MCF 10A (cell line): ENCODE results near the gene PABPC1L. TPM values are rescaled to one million over a fixed set of nuclear protein-coding genes. Genes with fewer than 3 reads are reported as not detected.

Experiments used
- BruUV-seq: library from RNA; stranded (reverse); fragments of 400-500 nt; replicated peaks from 2 replicates; lab custom pipeline; 2021; lab: Mats Ljungman, UMichigan
- CTCF ChIA-PET: fragments of 300-600 bp; sonication (Branson Sonifier 250); formaldehyde crosslinking; extraction: SDS; loops from one replicate; lab custom pipeline; 2021; ENCODE audit warnings: antibody characterized with exemption, inconsistent platforms; lab: Yijun Ruan, JAX
- POLR2A ChIA-PET: fragments of 300-600, 350-650 bp; sonication (Branson Sonifier 250); formaldehyde crosslinking; extraction: SDS; loops from one replicate; lab custom pipeline; 2020; ENCODE audit warnings: antibody characterized with exemption, inconsistent platforms; lab: Yijun Ruan, JAX
- DNase-seq: peaks from one replicate; pipeline ENCODE4 v3.0.0-alpha.2; 2018; ENCODE audit not compliant: unreplicated experiment
- H3K27ac Mint-ChIP-seq: one replicate; pipeline ENCODE4 v1.8.0; 2022; ENCODE audit warnings: mild to moderate bottlenecking, low read depth, mixed read lengths; ENCODE audit not compliant: unreplicated experiment
- H3K27me3 Mint-ChIP-seq: one replicate; pipeline ENCODE4 v1.8.0; 2022; ENCODE audit warnings: mixed read lengths; ENCODE audit not compliant: insufficient read depth, unreplicated experiment
- H3K36me3 Mint-ChIP-seq: one replicate; pipeline ENCODE4 v1.8.0; 2022; ENCODE audit warnings: mild to moderate bottlenecking, moderate library complexity, mixed read lengths; ENCODE audit not compliant: insufficient read depth, unreplicated experiment
- H3K4me1 Mint-ChIP-seq: one replicate; pipeline ENCODE4 v1.8.0; 2022; ENCODE audit warnings: mixed read lengths; ENCODE audit not compliant: insufficient read depth, unreplicated experiment
- H3K4me3 Mint-ChIP-seq: one replicate; pipeline ENCODE4 v1.8.0; 2022; ENCODE audit warnings: mild to moderate bottlenecking, moderate library complexity, mixed read lengths; ENCODE audit not compliant: unreplicated experiment
- H3K9me3 Mint-ChIP-seq: one replicate; pipeline ENCODE4 v1.8.0; 2022; ENCODE audit warnings: mixed read lengths; ENCODE audit not compliant: unreplicated experiment
- intact Hi-C: fragments of 100-400 bp; cut with micrococcal nuclease; formaldehyde crosslinking; loops from 2 replicates; pipeline ENCODE4 v1.14.1; 2022
- total RNA-seq: library from RNA; stranded (reverse); gene quantifications from 2 replicates; pipeline ENCODE4 v1.2.3, GENCODE V29; 2022
- TF ChIP-seq, protein P1 (sequence below): fragments of 200-600 bp; IDR thresholded peaks from one replicate; pipeline ENCODE4 v1.8.0; 2022; ENCODE audit warnings: antibody characterized with exemption, mild to moderate bottlenecking; ENCODE audit not compliant: unreplicated experiment

Gene PABPC1L
- total RNA-seq, 1 experiment from 2014 or later: 150 TPM

DNA sequence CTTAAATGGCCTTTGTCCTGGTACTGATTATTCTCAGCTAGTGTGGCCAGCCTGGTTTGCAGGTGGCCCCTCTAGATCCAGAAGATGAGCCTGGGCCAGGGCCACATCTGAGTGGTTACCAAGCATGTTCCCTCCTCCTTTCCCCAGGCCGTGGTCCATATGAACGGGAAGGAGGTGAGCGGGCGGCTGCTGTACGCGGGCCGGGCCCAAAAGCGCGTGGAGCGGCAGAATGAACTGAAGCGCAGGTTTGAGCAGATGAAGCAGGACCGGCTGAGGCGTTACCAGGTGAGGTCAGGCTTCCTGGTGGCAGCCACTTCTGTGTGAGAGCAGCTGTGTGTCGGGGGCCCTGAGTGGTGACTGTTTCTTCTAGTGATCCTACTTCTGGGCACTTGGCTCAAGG lies 11.6 kb downstream of the PABPC1L start:
- Mint-ChIP-seq H3K27ac (no peak overlapping the region), H3K9me3 (no peaks in the 10 kb centered on the region), H3K4me3 (no peak overlapping the region), H3K36me3 (peaks cover 12% of the 10 kb centered on the region), H3K27me3 (no peaks in the 10 kb centered on the region), H3K4me1 (no peaks in the 10 kb centered on the region)
- ChIA-PET CTCF (no interaction called here), POLR2A (interaction anchor here (1.2 kb wide), 1 partner anchor 8 kb away, joined by 3 read pairs; no protein-coding TSS in a partner anchor)
- TF ChIP-seq, protein P1, sequence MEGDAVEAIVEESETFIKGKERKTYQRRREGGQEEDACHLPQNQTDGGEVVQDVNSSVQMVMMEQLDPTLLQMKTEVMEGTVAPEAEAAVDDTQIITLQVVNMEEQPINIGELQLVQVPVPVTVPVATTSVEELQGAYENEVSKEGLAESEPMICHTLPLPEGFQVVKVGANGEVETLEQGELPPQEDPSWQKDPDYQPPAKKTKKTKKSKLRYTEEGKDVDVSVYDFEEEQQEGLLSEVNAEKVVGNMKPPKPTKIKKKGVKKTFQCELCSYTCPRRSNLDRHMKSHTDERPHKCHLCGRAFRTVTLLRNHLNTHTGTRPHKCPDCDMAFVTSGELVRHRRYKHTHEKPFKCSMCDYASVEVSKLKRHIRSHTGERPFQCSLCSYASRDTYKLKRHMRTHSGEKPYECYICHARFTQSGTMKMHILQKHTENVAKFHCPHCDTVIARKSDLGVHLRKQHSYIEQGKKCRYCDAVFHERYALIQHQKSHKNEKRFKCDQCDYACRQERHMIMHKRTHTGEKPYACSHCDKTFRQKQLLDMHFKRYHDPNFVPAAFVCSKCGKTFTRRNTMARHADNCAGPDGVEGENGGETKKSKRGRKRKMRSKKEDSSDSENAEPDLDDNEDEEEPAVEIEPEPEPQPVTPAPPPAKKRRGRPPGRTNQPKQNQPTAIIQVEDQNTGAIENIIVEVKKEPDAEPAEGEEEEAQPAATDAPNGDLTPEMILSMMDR: no peak
- intact Hi-C loops: no loop called here
- no TSS peak for BruUV-seq
- DNase-seq: no peak

DNA sequence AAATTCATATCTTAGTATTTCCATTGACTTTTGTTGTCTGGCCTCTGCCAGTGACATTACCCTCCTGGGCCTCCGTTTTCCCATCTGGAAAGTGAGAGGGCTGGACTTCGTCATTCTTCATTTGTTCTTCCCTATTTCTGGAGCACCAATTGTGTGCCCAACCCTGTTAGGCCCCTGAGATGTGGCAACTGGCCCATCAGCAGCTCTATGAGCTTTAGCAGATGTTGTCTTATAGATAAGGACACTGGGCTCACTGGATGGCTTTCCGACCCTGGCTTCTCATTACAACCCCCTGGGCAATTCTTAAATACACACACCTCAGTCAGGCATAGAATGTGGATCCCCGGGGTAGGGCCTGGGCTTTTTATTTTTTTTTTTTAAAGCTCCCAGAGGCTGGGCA lies 14.7 kb downstream of the PABPC1L start:
- intact Hi-C loops: no loop called here
- ChIA-PET CTCF (interaction anchor here (0.6 to 1.4 kb wide), 4 partner anchors 7 to 435 kb away, joined by 3 to 5 read pairs (median 4); no protein-coding TSS in a partner anchor), POLR2A (interaction anchor here (0.8 kb wide), 1 partner anchor 25 kb away, joined by 3 read pairs; no protein-coding TSS in a partner anchor)
- no peak for DNase-seq
- H3K9me3 Mint-ChIP-seq: no peaks in the 10 kb centered on the region
- no TSS peak for BruUV-seq
- peaks cover 20% of the 10 kb centered on the region for H3K36me3 Mint-ChIP-seq
- H3K27ac Mint-ChIP-seq: no peak overlapping the region
- TF ChIP-seq, protein P1: no peak
- no peak overlapping the region for H3K4me3 Mint-ChIP-seq
- H3K4me1 Mint-ChIP-seq: no peaks in the 10 kb centered on the region
- H3K27me3 Mint-ChIP-seq: no peaks in the 10 kb centered on the region

DNA sequence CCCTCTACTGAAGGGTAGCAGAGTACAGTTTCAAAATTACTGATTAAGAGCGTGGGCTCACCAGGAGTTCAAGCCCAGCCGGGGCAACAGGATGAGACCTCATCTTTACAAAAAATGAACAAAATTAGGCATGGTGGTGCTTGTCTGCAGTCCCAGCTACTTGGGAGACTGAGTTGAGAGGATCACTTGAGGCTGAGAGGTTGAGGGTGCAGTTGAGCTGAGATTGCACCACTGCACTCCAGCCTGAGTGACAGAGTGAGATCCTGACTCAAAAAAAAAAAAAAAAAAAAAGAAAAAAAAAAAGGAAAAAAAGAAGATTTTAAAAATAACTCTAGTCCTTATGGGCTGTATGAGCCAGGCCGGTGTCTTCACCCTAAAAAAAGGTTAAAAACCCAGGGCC lies 18.7 kb downstream of the PABPC1L start:
- TF ChIP-seq, protein P1: no peak
- H3K27me3 Mint-ChIP-seq: no peaks in the 10 kb centered on the region
- no peaks in the 10 kb centered on the region for H3K9me3 Mint-ChIP-seq
- DNase-seq: no peak
- ChIA-PET CTCF (interaction anchor here (0.6 kb wide), 1 partner anchor 1557 kb away, joined by 3 read pairs; no protein-coding TSS in a partner anchor), POLR2A (interaction anchor here (0.6 to 0.9 kb wide), 4 partner anchors 10 to 168 kb away, joined by 3 to 4 read pairs (median 3); partner anchors contain the start of gene YWHAB)
- peaks cover 26% of the 10 kb centered on the region for H3K36me3 Mint-ChIP-seq
- intact Hi-C loops: no loop called here
- BruUV-seq: no TSS peak
- no peak overlapping the region for H3K4me3 Mint-ChIP-seq
- H3K27ac Mint-ChIP-seq: no peak overlapping the region
- no peaks in the 10 kb centered on the region for H3K4me1 Mint-ChIP-seq

DNA sequence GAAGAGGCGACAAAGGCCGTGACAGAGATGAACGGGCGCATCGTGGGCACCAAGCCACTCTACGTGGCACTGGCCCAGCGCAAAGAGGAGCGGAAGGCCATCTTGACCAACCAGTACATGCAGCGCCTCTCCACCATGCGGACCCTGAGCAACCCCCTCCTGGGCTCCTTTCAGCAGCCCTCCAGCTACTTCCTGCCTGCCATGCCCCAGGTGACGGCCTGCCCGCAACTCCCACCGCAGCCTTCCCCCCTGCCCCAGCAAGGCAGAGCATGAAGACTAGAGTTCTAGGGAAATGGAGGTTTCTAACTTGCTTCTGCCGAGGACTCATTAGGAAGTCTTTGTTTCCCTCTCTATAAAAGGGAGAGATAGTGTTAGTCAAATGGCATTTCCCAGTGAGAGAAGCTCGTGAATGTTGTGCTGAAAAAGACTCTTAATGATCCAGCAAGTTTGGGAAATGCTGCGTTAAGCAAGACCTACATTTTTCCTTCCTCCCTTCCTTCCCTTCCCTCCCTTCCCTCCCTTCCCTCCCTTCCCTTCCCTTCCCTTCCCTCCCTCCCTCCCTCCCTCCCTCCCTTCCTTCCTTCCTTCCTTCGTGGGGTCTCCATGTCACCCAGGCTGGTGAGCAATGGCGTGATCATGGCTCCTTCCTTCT lies 20.8 kb downstream of the PABPC1L start:
- POLR2A ChIA-PET: no interaction called here
- H3K4me3 Mint-ChIP-seq: no peak overlapping the region

More for the DNA sequence above, 20.8 kb downstream of the PABPC1L start:
- Mint-ChIP-seq H3K9me3 (no peaks in the 10 kb centered on the region), H3K27ac (no peak overlapping the region), H3K27me3 (no peaks in the 10 kb centered on the region), H3K4me1 (no peaks in the 10 kb centered on the region), H3K36me3 (peaks cover 24% of the 10 kb centered on the region)
- CTCF ChIA-PET: interaction anchor here (0.9 to 1.2 kb wide), 2 partner anchors 12 to 183 kb away, joined by 3 read pairs; no protein-coding TSS in a partner anchor
- intact Hi-C loops: no loop called here
- DNase-seq: no peak
- TF ChIP-seq, protein P1: no peak
- BruUV-seq: no TSS peak
